Measurements from ENCODE around the gene OR10A3.

DNA sequence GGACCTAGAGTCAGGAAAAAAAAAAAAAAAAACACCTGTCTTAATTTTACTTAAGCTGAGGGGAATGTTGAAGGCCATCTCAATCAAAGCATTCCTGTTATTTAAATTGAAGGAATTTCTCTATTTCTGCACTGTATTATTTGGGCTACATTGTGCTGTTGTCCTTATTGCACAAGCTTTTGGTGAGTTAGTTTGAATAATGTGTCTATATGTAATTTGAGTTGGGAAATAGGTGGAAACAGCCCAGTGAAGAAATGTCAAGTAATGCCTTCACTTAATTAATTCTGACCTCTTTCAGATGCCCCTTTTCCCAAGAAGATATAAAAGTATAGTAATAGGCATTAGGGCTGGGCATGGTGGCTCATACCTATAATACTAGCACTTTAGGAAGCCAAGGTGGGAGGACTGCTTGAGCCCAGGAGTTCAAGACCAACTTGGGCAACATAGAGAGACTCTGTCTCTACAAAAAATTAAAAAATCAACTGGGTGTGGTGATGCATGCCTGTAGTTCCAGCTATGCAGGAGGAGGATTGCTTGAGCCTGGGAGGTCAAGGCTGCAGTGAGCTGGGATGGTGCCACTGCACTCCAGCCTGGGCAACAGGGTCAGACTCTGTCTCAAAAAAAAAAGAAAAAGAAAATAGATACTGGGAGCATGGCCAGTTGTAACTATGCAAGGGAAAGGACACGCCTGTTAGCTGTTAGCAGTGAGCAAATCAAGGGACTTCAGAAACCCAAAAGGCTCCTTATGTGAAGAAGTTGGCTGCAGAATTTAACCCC is 45.3 kb downstream of the OR10A3 start:
- TF ChIP-seq CTCF (optimal IDR thresholded peaks at IDR 0.05 in 1 of 3, IDR thresholded peaks at IDR 0.05 in 1 of 3, conservative IDR thresholded peaks at IDR 0.05 in 1 of 3; ENCODE audit: extremely low read depth in 1 of 3, insufficient read depth in 2 of 3, low read length in 3 of 3) (no peak), EZH2 (IDR thresholded peaks at IDR 0.05; ENCODE audit: low read length) (no peak)
